GM12801 (cell line): ENCODE measurements around the gene PCDH18.

ENCODE experiments used
- TF ChIP-seq, protein P1 (sequence below): IDR thresholded peaks from one replicate; pipeline ENCODE4 v1.5.1; 2011; ENCODE audit warnings: control low read depth; ENCODE audit not compliant: insufficient read length; ENCODE audit errors: extremely low read depth

The PCDH18 gene

DNA sequence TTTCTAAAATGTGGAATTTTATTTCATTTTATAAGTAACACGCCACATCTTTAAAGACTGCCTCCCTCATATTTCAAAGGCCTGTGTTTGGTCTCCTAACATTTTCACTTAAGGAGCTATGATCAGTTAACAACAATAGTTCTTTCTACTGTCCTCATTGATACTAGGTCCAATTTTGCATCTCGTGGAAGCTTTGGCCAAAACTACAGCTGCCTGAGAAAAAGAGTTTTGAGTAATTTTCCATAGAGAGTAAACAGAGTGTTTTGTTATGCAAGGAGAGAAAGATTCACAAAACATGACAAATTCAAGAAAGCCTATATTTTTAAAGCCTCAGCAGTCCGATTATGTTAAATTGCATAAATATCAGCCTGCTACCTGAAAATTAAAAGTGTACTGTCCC, 11.4 kb upstream of the PCDH18 start:
- TF ChIP-seq, protein P1, sequence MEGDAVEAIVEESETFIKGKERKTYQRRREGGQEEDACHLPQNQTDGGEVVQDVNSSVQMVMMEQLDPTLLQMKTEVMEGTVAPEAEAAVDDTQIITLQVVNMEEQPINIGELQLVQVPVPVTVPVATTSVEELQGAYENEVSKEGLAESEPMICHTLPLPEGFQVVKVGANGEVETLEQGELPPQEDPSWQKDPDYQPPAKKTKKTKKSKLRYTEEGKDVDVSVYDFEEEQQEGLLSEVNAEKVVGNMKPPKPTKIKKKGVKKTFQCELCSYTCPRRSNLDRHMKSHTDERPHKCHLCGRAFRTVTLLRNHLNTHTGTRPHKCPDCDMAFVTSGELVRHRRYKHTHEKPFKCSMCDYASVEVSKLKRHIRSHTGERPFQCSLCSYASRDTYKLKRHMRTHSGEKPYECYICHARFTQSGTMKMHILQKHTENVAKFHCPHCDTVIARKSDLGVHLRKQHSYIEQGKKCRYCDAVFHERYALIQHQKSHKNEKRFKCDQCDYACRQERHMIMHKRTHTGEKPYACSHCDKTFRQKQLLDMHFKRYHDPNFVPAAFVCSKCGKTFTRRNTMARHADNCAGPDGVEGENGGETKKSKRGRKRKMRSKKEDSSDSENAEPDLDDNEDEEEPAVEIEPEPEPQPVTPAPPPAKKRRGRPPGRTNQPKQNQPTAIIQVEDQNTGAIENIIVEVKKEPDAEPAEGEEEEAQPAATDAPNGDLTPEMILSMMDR = no peak

DNA sequence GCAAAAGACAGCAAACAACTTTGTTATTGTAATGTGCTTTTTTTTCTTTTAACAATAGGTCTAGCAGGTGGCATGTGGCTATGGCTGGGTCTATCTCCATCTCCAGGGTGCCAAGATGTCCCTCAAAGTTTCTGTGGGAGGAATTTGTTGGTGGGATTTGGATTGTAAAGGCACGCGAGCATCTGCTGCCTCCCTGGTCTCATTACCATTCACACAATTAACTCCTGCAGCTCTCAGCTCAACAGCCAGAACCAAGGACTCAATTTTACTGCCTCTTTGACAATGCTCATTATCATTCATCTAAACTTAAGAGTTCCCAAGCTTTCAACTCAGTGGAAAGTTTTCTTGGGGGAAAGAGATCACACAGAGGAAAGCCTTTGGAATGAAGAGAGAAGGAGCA, 10.9 kb upstream of the PCDH18 start:
- TF ChIP-seq, protein P1 = no peak

DNA sequence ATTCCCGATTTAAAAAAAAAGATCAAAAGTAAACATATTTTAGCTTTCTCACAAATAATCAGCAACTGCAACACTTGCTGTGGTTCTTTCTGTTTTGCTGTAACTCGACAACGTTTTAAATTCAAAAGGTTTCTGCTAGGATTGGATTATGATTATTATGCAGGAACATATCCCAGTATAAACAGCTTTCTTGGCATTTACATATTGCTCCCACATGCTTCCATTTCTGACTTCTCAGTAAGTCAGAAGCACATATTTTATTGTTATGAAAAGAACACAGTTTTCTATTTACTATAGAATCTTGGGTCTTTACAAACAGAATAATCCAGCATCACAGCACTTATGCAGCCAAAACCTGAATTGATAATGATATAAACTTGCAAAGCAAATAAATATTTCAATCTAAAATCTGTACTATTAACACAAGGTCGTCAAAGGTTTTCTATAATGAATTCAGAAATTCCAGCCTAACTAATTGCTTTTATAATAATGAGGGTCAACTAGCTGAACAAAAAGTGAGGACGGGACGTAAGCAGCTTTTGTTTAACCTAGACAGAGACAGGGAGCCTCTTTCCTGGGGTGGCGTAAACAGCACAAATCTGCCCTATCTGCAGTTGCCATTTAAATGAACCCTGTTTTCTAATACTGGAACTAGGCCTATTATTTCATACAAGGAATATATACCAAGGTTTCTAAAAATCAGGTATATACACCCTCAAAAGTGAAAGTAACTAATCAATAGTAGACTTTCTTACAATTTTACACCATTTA, 9.8 kb upstream of the PCDH18 start:
- TF ChIP-seq, protein P1 = no peak

DNA sequence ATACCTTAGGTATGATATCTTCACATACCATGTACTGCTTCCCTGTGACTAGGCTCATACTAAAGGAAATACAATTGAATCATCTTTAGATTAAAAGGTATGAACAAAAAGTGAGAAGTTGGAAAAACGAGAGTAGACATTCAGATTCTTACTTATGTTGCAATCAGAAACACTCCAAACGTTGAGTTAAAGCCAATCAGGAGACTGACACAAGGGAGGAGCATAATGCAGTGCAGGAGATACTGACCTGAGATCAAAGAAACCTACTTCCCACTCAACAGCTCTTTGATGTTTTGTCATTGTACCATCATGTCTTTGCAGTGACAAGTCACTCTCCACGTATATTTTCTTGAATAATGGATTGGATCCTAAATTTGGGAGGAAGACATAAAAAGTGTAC, 8.9 kb upstream of the PCDH18 start:
- TF ChIP-seq, protein P1 = no peak

DNA sequence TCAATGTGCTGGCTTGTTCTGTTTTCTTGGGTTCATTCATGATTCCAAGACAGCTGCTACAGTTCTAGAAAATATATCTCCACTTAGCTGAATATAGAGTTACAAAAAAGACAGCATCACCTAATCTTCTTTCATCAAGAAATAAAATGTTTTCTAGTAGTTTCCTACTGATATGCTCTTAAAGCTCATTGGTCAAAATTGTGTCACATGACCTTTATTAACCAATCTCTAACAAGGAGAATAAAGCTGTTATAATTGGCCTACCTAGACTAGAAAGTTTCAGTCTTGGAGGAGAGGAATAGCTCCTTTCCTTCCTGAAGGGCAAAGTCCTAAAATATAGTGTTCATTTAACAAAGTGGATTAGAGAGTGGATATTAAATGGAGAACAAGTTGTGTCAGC, 8.1 kb upstream of the PCDH18 start:
- TF ChIP-seq, protein P1 = no peak

DNA sequence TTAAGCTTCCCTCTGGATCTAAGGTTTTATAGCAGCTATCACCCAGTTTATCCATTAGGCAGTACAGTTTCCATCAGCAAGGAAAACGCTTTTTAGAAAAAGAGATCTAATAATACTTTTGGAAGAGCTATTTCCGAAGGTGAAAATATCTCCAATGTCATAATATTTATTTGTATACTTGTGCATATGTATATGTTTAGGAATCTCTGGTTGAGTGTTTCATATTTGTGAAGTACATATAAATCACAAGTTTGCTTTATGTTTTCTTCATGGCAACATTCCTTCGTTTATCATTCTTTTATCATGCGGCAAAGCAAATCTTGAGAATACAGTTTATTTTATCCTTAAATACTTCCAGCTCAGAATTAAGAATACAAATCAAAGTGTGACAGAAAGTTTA, 6.2 kb upstream of the PCDH18 start:
- TF ChIP-seq, protein P1 = no peak

DNA sequence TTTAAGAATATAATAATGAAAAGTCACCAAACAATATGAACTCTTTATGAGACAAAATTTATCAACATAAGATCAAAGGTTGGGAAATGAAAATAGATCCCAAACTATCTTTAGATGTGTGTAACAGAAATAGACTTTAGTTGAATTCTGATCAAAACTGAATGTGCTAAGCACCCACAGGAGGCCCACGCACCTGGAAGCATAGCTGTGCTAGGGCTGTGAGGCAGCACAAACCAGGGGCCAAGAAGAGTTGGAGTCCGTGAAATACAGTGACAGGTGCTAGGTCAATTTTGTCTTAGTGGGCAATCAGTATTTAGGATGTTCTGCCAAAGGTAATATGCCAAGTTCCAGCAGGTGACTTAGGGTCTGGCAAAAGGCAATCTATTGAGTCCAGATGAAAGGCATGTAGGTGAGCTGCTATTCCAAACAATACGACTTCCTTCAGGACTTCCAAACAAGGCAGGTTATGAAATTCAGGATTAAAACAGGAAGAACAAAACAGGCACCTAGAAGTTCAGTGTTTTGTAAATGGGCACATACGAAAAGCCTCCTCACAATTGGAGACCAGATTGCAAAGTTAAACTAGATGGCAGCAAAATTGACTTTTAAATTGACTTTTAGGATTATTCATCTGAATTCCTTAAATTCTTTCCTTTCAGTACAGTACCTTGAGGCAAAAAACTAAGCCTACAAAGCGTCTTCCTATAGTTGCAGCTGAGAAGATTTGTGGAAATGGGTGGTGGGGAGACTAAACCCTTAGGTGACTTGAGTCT, 4.7 kb upstream of the PCDH18 start:
- TF ChIP-seq, protein P1 = no peak
